GM13977 (cell line): ENCODE results near the gene PRDX4.

Source experiments
- DNase-seq: peaks from one replicate; pipeline ENCODE4 v3.0.0; 2012; ENCODE audit warnings: low spot score
- CTCF ChIP-seq: IDR thresholded peaks from 2 replicates; pipeline ENCODE4 v1.5.1; 2012; ENCODE audit warnings: mild to moderate bottlenecking, control low read depth; ENCODE audit not compliant: insufficient read depth; ENCODE audit errors: extremely low read depth, missing control alignments
- in situ Hi-C: fragments of 300-500 bp; cut with MboI; formaldehyde crosslinking; loops from one replicate; pipeline ENCODE4 v1.12.0; 2022; ENCODE audit warnings: low sequenced_read_pairs, low pct_unique_long_range_greater_than_20kb, mixed read lengths, inconsistent platforms; ENCODE audit not compliant: unreplicated experiment

The PRDX4 gene

DNA sequence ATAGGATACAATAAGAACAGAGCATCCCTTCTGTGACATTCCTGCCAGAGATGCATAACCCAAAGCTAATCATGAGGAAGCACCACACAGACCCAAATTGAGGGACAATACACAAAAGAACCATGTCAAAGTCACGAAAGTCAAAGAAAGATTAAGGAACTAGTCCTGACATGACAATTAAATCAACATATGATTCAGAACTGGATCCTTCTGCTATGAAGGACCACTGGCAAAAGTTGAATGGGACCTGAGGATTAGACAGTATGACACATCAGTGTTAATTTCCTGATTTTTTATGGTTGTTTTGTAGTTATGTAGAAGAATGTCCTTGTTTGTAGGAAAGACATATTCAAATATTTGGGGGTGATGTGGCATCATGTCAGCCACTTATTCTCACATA is 61.9 kb downstream of the PRDX4 start:
- no peak for TF ChIP-seq CTCF
- in situ Hi-C loops = no loop called here
- no peak for DNase-seq

GRCh38 chrX:23731951-23732350 is 64.7 kb downstream of the PRDX4 start:
- no peak for DNase-seq
- no peak for TF ChIP-seq CTCF
- in situ Hi-C loops = no loop called here

GRCh38 chrX:23732704-23733103 is 65.4 kb downstream of the PRDX4 start:
- in situ Hi-C loops = no loop called here
- TF ChIP-seq CTCF = no peak
- DNase-seq = peak; percentile 57
